LNCAP (cell line): ENCODE results near the gene CUX1.

Experiments
- TF ChIP-seq, protein P1 (sequence below): fragments of 450-650 bp; IDR thresholded peaks from 2 replicates; pipeline ENCODE4 v1.5.1; 2017; ENCODE audit warnings: mild to moderate bottlenecking

CUX1 gene

DNA sequence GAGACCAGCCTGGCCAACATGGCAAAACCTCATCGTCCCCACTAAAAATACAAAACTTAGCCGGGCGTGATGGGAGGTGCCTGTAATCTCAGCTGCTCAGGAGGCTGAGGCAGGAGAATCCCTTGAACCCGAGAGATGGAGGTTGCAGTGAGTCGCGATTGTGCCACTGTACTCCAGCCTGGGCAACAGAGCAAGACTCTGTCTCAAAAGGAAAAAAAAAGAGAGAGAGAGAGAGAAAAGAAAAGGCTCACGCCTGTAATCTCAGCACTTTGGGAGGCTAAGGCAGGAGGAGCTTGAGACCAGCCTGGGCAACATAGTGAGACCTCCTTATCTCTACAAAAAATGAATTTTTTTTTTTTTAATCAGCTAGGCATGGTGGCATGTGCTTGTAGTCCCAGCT, 157.6 kb downstream of the CUX1 start:
- TF ChIP-seq, protein P1, sequence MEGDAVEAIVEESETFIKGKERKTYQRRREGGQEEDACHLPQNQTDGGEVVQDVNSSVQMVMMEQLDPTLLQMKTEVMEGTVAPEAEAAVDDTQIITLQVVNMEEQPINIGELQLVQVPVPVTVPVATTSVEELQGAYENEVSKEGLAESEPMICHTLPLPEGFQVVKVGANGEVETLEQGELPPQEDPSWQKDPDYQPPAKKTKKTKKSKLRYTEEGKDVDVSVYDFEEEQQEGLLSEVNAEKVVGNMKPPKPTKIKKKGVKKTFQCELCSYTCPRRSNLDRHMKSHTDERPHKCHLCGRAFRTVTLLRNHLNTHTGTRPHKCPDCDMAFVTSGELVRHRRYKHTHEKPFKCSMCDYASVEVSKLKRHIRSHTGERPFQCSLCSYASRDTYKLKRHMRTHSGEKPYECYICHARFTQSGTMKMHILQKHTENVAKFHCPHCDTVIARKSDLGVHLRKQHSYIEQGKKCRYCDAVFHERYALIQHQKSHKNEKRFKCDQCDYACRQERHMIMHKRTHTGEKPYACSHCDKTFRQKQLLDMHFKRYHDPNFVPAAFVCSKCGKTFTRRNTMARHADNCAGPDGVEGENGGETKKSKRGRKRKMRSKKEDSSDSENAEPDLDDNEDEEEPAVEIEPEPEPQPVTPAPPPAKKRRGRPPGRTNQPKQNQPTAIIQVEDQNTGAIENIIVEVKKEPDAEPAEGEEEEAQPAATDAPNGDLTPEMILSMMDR = no peak

DNA sequence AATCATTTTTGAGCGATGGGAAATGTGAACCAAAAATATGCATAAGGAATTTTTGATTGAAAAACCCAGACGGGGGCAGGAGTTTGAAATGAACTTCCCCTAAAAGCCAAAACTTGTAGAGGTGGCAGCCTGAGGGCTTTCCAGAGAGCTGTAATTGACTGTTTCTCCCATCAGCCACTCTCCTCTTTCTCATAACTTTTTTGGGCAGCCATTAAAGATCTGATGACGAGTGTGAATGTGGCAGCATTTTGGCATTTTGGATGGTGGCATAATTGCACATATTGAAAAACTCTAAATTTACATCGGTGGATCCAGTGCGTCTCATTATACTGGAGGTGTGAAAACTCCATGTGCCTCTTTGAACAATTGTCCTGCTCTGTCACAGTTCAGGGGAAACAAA, 159.0 kb downstream of the CUX1 start:
- TF ChIP-seq, protein P1 = no peak

DNA sequence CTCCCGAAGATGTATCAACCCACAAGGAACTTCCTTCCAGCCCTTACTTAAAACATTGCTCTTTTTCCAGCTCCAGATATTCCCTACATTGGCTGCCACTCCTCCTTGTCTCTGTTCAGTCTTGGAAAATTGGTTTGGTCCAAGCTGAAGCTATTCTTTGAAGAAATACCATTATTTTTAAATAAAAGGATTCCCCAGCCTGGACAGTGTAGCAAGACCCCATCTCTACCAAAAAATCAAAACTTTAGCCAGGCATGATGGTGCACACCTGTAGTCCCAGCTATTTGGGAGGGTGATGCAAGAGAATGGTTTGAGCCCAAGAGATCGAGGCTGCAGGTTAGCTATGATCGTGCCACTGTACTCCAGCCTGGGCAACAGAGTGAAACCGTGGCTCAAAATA, 159.8 kb downstream of the CUX1 start:
- TF ChIP-seq, protein P1 = no peak

DNA sequence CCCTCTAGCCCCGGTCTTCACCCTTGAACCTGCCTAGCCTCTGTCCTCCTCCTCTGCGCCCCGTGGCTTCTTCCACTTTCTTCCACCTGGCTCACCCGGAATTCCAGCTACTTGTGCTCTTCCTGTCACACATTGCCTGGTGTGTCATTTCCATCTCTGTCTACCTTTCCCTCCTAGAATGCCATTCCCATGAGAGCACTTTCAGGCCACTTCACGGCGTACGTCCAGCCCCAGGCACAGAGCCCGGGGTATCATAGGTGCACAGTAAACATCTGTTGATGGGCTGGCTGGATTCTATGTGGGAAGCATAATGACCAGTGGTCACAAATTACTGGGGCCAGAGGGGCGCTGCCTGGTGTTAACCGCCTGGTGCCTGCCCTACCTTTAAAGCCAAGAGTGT, 161.3 kb downstream of the CUX1 start:
- TF ChIP-seq, protein P1 = no peak

- TF ChIP-seq, protein P1 = no peak
Measured at GRCh38 chr7:101983147-101983811, 165.9 kb downstream of the CUX1 start.

DNA sequence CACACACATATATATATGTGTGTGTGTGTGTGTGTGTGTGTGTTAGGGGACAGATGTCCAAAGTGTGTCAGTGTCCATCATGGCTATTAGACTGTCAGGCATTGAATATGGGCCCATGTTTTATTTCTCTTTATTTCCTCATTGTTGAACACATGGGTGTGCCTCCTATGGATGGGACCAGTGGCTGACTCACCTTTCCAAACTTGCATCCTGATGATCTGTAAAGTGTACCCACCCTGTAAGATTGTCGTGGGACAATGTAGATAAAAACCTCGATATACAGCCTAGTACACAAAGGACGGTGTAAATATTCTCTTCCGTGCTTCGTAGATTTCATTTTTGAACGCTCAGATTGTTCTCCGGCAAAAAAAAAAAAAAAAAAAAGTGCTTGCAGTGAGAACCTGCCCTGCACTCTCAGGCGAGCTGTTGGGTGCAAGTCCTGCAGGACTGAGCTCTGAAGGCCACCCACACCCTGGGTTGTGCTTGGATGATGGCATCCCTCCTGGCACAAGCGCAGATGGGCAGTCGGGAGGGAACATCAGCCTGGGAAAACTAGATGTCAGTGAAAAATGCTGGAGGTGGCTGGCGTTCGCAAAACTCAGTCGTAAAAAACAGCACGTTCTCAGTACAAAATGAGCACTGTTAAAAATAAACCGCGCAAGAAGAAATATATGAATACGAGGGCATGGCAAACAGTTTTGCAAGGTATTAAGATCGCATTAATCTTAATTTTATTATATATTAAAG, 166.9 kb downstream of the CUX1 start:
- TF ChIP-seq, protein P1 = no peak

DNA sequence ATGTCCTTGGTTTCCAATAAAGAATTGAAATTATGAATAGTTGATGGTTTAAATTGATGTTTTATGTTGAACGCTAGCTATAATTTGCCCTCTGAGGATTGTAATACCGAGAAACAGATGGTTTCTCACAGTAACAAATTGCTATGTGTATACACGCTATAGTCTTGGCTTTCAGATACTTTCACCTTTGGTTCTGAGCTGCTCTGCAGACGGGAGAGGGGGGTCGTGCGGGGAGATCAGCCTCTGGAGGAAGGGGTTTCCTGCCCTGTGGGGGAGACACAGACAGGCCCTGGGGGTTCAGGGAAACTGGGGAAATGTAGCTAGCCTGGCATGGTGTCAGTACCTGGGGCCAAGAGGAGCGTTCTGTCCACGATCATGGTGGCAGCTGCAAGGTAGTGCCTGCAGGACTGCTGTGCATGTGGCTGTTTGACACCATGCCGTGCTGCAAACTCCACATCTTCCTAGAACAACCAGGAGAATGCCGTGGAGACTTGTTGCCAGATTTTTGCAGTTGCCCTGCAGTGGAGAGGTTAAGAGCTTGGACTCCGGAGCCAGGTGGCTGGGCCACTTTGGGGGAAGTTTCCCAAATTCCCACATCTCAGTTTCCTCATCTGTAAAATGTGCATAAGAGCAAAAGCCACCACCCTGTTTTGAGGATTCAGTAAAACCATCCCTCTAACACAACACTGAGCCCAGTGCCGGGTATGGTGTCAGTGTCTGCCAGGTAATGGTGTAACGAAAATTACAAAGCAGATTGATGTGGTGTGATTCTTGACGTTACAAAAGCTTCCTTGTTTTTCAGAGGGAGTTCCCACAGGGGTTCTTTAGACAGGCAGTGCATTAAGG, 167.9 kb downstream of the CUX1 start:
- TF ChIP-seq, protein P1 = no peak
